ENCODE data around the gene SP3. TPM values are rescaled to one million over a fixed set of nuclear protein-coding genes. Genes with fewer than 3 reads are reported as not detected.
"Not testable (repeated sequence)": the region's sequence is repeated elsewhere in the genome, so short reads cannot be mapped to it uniquely, and the experiment has no call there.

SP3 gene
- total RNA-seq, 6 experiments from 2014 or later = 45.0 to 63.7 (median 52.1) TPM

- Mint-ChIP-seq H3K4me1 (ENCODE audit: low read depth) (no peaks in the 10 kb centered on the region), H3K36me3 (ENCODE audit: low read depth) (peaks cover 11% of the 10 kb centered on the region), H3K4me3 (no peak overlapping the region), H3K27me3 (ENCODE audit: insufficient read depth) (peaks cover 2% of the 10 kb centered on the region; the same call in 1 of the 2 replicates), H3K9me3 (no peaks in the 10 kb centered on the region), H3K27ac (no peak overlapping the region)
- no peak for DNase-seq
- no peak for TF ChIP-seq CTCF (IDR thresholded peaks at IDR 0.05)
Observed at GRCh38 chr2:173898996-173899395, 66.2 kb downstream of the SP3 start.

DNA sequence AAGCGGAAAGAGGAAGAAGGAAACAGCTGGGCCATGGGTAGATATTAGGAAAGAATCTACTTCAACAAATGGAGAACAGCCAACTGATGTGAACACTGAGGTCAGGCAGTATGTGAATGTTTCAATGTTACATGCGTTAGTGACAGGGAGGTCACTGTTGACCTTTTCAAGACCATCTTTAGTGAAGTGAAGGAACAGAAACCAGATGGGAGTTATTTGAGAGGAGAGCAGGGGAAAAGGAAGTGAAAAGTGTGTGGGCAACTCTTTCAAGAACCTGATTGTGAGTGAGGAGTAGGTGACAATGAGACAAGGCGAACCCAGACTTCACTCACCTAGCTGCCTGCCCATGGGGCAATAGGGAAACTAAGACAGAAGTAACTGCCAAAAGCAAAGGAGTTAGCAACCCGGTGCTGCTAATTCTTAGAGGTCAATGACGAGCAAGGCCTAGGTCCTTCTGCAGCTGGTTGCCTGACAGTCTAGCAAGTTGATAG is 67.0 kb downstream of the SP3 start:
- no peak for DNase-seq
- H3K27me3 Mint-ChIP-seq (ENCODE audit: insufficient read depth) = peaks cover 2% of the 10 kb centered on the region; the same call in 1 of the 2 replicates
- no peak overlapping the region for H3K4me3 Mint-ChIP-seq
- H3K4me1 Mint-ChIP-seq (ENCODE audit: low read depth) = no peaks in the 10 kb centered on the region
- no peak overlapping the region for H3K27ac Mint-ChIP-seq
- peaks cover 11% of the 10 kb centered on the region for H3K36me3 Mint-ChIP-seq (ENCODE audit: low read depth)
- TF ChIP-seq CTCF (IDR thresholded peaks at IDR 0.05) = no peak
- H3K9me3 Mint-ChIP-seq = no peaks in the 10 kb centered on the region

DNA sequence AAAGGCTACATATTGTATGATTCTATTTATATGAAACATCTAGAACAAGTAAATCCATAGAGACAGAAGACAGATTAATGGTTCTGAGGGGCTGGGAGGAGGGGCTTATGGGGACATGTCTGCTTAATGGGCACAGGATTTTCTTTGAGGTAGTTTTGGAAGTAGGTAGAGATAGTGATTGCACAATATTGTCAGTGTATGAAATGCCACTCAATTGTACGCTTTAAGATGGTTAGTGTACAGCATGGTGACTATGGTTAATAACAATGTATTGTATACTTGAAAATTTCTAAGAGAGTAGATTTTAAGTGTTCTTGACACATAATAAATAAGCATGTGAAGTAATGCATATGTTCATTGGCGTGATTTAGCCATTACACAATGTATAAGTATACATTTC is 68.4 kb downstream of the SP3 start:
- no peak overlapping the region for H3K27ac Mint-ChIP-seq
- H3K27me3 Mint-ChIP-seq (ENCODE audit: insufficient read depth) = peaks cover 8% of the 10 kb centered on the region
- TF ChIP-seq CTCF (IDR thresholded peaks at IDR 0.05) = no peak
- H3K36me3 Mint-ChIP-seq (ENCODE audit: low read depth) = peaks cover 11% of the 10 kb centered on the region
- no peak for DNase-seq
- H3K9me3 Mint-ChIP-seq = no peaks in the 10 kb centered on the region
- H3K4me3 Mint-ChIP-seq = no peak overlapping the region
- no peaks in the 10 kb centered on the region for H3K4me1 Mint-ChIP-seq (ENCODE audit: low read depth)

- peaks cover 7% of the 10 kb centered on the region for H3K36me3 Mint-ChIP-seq (ENCODE audit: low read depth)
- DNase-seq = no peak
- no peak for TF ChIP-seq CTCF (IDR thresholded peaks at IDR 0.05)
- no peak overlapping the region for H3K4me3 Mint-ChIP-seq
- H3K4me1 Mint-ChIP-seq (ENCODE audit: low read depth) = no peaks in the 10 kb centered on the region
- H3K27me3 Mint-ChIP-seq (ENCODE audit: insufficient read depth) = peaks cover 9% of the 10 kb centered on the region
- no peak overlapping the region for H3K27ac Mint-ChIP-seq
- peaks cover 18% of the 10 kb centered on the region; the same call in 1 of the 2 replicates for H3K9me3 Mint-ChIP-seq
Observed at GRCh38 chr2:173892341-173892740, 72.8 kb downstream of the SP3 start.

GRCh38 chr2:173891315-173892037 is 73.7 kb downstream of the SP3 start:
- Mint-ChIP-seq H3K27me3 (ENCODE audit: insufficient read depth) (peaks cover 13% of the 10 kb centered on the region), H3K27ac (no peak overlapping the region), H3K36me3 (ENCODE audit: low read depth) (peaks cover 6% of the 10 kb centered on the region), H3K4me1 (ENCODE audit: low read depth) (no peaks in the 10 kb centered on the region), H3K4me3 (no peak overlapping the region), H3K9me3 (peaks cover 18% of the 10 kb centered on the region; the same call in 1 of the 2 replicates)
- no peak for DNase-seq
- TF ChIP-seq CTCF (IDR thresholded peaks at IDR 0.05) = no peak

DNA sequence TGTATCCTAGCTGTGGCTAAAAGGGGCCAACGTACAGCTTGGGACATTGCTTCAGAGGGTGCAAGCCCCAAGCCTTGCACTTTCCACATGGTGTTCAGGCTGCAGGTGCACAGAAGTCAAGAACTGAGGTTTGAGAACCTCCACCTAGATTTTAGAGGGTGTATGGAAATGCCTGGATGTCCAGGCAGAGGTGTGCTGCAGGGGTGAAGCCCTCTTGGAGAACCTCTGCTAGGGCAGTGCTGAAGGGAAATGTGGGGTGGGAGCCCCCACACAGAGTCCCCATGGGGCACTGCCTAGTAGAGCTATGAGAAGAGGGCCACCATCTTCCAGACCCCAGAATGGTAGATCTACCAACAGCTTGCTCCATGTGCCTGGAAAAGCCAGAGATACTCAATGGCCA is 75.7 kb downstream of the SP3 start:
- H3K4me1 Mint-ChIP-seq (ENCODE audit: low read depth); H3K36me3 Mint-ChIP-seq (ENCODE audit: low read depth); H3K4me3 Mint-ChIP-seq; DNase-seq; H3K27ac Mint-ChIP-seq: not testable (repeated sequence)
- peaks cover 16% of the 10 kb centered on the region for H3K27me3 Mint-ChIP-seq (ENCODE audit: insufficient read depth)
- peaks cover 18% of the 10 kb centered on the region; the same call in 1 of the 2 replicates for H3K9me3 Mint-ChIP-seq
